Chondrocyte (in vitro differentiated cells): Measurements from ENCODE around the gene PRKAB2. TPM values are rescaled to one million over a fixed set of nuclear protein-coding genes. Genes with fewer than 3 reads are reported as not detected.

Experiments
- DNase-seq: peaks from one replicate; pipeline ENCODE4 v3.0.0; 2021; ENCODE audit warnings: mixed read lengths, low spot score
- H3K27ac Mint-ChIP-seq: one replicate; pipeline ENCODE4 v1.8.0; 2021; ENCODE audit warnings: mild to moderate bottlenecking, moderate library complexity, mixed read lengths; ENCODE audit not compliant: unreplicated experiment
- H3K27me3 Mint-ChIP-seq: 2 replicates; pipeline ENCODE4 v1.8.0; 2021; ENCODE audit warnings: low read depth, mixed read lengths
- H3K36me3 Mint-ChIP-seq: 2 replicates; pipeline ENCODE4 v1.8.0; 2021; ENCODE audit warnings: low read depth, mixed read lengths
- H3K4me1 Mint-ChIP-seq: 2 replicates; pipeline ENCODE4 v1.8.0; 2021; ENCODE audit warnings: low read depth, mild to moderate bottlenecking, mixed read lengths
- H3K4me3 Mint-ChIP-seq: one replicate; pipeline ENCODE4 v1.8.0; 2021; ENCODE audit warnings: mild to moderate bottlenecking, moderate library complexity, mixed read lengths; ENCODE audit not compliant: unreplicated experiment
- H3K9me3 Mint-ChIP-seq: 2 replicates; pipeline ENCODE4 v1.8.0; 2021; ENCODE audit warnings: low read depth, mixed read lengths
- total RNA-seq: library from RNA; stranded (reverse); gene quantifications from 3 replicates; pipeline ENCODE4 v1.2.1, GENCODE V29; 2021
- TF ChIP-seq, protein P1 (sequence below): fragments of 200-600 bp; sonication (generic); IDR thresholded peaks from 2 replicates; pipeline ENCODE4 v1.5.0; 2021; ENCODE audit warnings: antibody characterized with exemption, mild to moderate bottlenecking, moderate library complexity

Gene PRKAB2
- total RNA-seq, 1 donor from 2014 or later, result 29.5 TPM

DNA sequence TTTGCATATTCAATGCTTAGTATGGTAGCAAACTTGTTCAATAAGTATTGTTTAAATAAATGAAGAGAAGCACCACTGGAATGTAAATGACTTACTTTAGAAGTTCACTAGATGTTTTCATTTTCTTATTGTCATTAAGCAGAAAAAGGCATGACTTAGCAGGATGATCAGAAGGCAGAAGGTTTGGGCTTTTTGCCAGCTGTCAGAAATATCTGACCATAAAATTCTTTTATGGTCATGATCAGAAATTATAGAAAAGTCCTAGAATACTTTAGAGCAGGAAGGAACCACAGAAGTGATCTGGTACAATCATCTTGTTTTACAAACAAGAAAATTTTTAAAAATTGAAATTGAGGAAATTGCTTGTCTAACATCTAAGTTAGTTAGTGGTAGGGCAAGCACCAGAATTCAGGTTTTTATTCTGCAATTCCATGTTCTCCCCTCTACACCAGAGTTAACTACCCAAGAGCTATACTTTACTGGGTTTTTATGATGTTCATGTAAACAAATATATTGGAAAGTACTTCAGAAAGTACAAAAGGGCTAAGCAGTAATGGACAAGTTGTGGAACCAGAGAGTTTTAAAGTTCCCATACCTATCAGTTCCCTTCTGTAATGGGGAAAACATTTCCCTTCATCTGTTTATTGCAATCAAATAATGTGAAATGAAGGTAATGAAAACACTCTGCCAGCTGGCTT is 42.7 kb upstream of the PRKAB2 start:
- no peak for DNase-seq
- Mint-ChIP-seq H3K9me3 (no peaks in the 10 kb centered on the region), H3K4me1 (peaks cover 16% of the 10 kb centered on the region), H3K36me3 (no peaks in the 10 kb centered on the region), H3K27ac (no peak overlapping the region), H3K4me3 (no peak overlapping the region), H3K27me3 (no peaks in the 10 kb centered on the region)
- TF ChIP-seq, protein P1, sequence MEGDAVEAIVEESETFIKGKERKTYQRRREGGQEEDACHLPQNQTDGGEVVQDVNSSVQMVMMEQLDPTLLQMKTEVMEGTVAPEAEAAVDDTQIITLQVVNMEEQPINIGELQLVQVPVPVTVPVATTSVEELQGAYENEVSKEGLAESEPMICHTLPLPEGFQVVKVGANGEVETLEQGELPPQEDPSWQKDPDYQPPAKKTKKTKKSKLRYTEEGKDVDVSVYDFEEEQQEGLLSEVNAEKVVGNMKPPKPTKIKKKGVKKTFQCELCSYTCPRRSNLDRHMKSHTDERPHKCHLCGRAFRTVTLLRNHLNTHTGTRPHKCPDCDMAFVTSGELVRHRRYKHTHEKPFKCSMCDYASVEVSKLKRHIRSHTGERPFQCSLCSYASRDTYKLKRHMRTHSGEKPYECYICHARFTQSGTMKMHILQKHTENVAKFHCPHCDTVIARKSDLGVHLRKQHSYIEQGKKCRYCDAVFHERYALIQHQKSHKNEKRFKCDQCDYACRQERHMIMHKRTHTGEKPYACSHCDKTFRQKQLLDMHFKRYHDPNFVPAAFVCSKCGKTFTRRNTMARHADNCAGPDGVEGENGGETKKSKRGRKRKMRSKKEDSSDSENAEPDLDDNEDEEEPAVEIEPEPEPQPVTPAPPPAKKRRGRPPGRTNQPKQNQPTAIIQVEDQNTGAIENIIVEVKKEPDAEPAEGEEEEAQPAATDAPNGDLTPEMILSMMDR, result no peak

GRCh38 chr1:147214325-147214724 is 42.1 kb upstream of the PRKAB2 start:
- Mint-ChIP-seq H3K36me3 (peaks cover 1% of the 10 kb centered on the region), H3K4me3 (no peak overlapping the region), H3K9me3 (no peaks in the 10 kb centered on the region), H3K27ac (peak overlapping the region; percentile 57), H3K4me1 (peaks cover 16% of the 10 kb centered on the region), H3K27me3 (no peaks in the 10 kb centered on the region)
- DNase-seq, result no peak
- TF ChIP-seq, protein P1, result no peak

- peaks cover 1% of the 10 kb centered on the region for H3K36me3 Mint-ChIP-seq
- TF ChIP-seq, protein P1, result no peak
- peaks cover 16% of the 10 kb centered on the region for H3K4me1 Mint-ChIP-seq
- no peak overlapping the region for H3K4me3 Mint-ChIP-seq
- no peak for DNase-seq
- no peak overlapping the region for H3K27ac Mint-ChIP-seq
- no peaks in the 10 kb centered on the region for H3K27me3 Mint-ChIP-seq
- no peaks in the 10 kb centered on the region for H3K9me3 Mint-ChIP-seq
These were observed 41.0 kb upstream of the PRKAB2 start for GRCh38 chr1:147213271-147213670.

- no peak overlapping the region for H3K27ac Mint-ChIP-seq
- DNase-seq, result no peak
- TF ChIP-seq, protein P1, result no peak
- H3K36me3 Mint-ChIP-seq, result peaks cover 1% of the 10 kb centered on the region
- H3K9me3 Mint-ChIP-seq, result no peaks in the 10 kb centered on the region
- H3K4me3 Mint-ChIP-seq, result no peak overlapping the region
- H3K27me3 Mint-ChIP-seq, result no peaks in the 10 kb centered on the region
- H3K4me1 Mint-ChIP-seq, result peaks cover 16% of the 10 kb centered on the region
These were observed 39.3 kb upstream of the PRKAB2 start for GRCh38 chr1:147211577-147211976.

DNA sequence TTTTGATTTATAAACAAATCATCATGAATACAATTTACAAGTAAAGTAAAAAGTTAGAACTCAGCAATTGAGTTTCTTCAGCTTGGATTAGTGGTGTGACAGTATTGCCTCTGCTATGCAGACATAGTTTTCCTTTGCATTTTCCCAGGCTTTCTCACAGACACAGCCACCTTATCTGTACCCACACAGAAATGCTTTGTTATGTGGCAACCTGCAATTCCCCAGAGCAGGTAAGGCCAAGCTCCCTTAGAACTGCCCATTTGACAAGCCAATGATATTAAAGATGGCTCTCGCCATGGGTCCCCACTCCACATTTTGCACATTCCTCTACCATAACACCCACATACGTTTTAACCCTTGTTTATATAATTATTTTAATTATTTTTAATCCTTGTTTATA is 38.7 kb upstream of the PRKAB2 start:
- no peaks in the 10 kb centered on the region for H3K27me3 Mint-ChIP-seq
- peaks cover 16% of the 10 kb centered on the region for H3K4me1 Mint-ChIP-seq
- no peaks in the 10 kb centered on the region for H3K9me3 Mint-ChIP-seq

More for the DNA sequence above, 38.7 kb upstream of the PRKAB2 start:
- Mint-ChIP-seq H3K36me3 (peaks cover 1% of the 10 kb centered on the region), H3K27ac (no peak overlapping the region), H3K4me3 (no peak overlapping the region)
- no peak for DNase-seq
- TF ChIP-seq, protein P1, result no peak
